ENCODE data around the gene ADAMTSL4.

- TF ChIP-seq, protein P1, sequence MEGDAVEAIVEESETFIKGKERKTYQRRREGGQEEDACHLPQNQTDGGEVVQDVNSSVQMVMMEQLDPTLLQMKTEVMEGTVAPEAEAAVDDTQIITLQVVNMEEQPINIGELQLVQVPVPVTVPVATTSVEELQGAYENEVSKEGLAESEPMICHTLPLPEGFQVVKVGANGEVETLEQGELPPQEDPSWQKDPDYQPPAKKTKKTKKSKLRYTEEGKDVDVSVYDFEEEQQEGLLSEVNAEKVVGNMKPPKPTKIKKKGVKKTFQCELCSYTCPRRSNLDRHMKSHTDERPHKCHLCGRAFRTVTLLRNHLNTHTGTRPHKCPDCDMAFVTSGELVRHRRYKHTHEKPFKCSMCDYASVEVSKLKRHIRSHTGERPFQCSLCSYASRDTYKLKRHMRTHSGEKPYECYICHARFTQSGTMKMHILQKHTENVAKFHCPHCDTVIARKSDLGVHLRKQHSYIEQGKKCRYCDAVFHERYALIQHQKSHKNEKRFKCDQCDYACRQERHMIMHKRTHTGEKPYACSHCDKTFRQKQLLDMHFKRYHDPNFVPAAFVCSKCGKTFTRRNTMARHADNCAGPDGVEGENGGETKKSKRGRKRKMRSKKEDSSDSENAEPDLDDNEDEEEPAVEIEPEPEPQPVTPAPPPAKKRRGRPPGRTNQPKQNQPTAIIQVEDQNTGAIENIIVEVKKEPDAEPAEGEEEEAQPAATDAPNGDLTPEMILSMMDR (IDR thresholded peaks at IDR 0.05; ENCODE audit: insufficient read depth, low read length, poor library complexity, severe bottlenecking), result no peak
- no peak for TF ChIP-seq EZH2phosphoT487 (conservative IDR thresholded peaks at IDR 0.05; ENCODE audit: low read length)
Measured at GRCh38 chr1:150576794-150577556, 27.8 kb downstream of the ADAMTSL4 start.
